HCT116 (cell line): ENCODE measurements around the gene FBN1. TPM values are rescaled to one million over a fixed set of nuclear protein-coding genes. Genes with fewer than 3 reads are reported as not detected.

Source experiments
- ATAC-seq: fragments of 200-7000 bp; cut with Tn5 transposase; 2 replicates; pipeline ENCODE4 v1.9.1; 2020; ENCODE audit warnings: mild to moderate bottlenecking, moderate library complexity
- BruUV-seq: library from RNA; stranded (reverse); fragments of 400-500 nt; replicated peaks from 2 replicates; lab custom pipeline; 2021; lab: Mats Ljungman, UMichigan
- CTCF ChIA-PET: fragments of 300-600 bp; sonication (Branson Sonifier 250); formaldehyde crosslinking; loops from one replicate; lab custom pipeline; 2021; ENCODE audit warnings: antibody characterized with exemption; lab: Charles Lee
- POLR2A ChIA-PET: fragments of 300-600, 350-600 bp; sonication (Branson Sonifier 250); formaldehyde crosslinking; loops from one replicate; lab custom pipeline; 2021; ENCODE audit warnings: antibody characterized with exemption; lab: Charles Lee
- RAD21 ChIA-PET, 2 experiments: fragments of 300-600 bp; sonication (Branson Sonifier 250); formaldehyde crosslinking; loops; one replicate each; lab custom pipeline; 2023; ENCODE audit warnings: low total read pairs in 2 of 2; ENCODE audit not compliant: uncharacterized antibody in 2 of 2, unreplicated experiment in 2 of 2, low non-redundant PET in 1 of 2; lab: Charles Lee
- DNase-seq: peaks from one replicate; pipeline ENCODE4 v3.0.0-alpha.2; 2010; ENCODE audit warnings: low read depth, low spot score
- H2AFZ ChIP-seq: fragments of 200-600 bp; shearing (Covaris generic), sonication (generic); 2 replicates; pipeline ENCODE4 v1.6.1; 2017; ENCODE audit warnings: low read depth, mixed run types, mixed read lengths, antibody characterized with exemption, low read length; ENCODE audit not compliant: poor library complexity, severe bottlenecking
- H3K27ac ChIP-seq: 2 replicates; pipeline ENCODE4 v1.5.1; 2012; ENCODE audit warnings: low read depth, low read length
- H3K27me3 ChIP-seq: fragments of 200-600 bp; sonication (generic); 2 replicates; pipeline ENCODE4 v1.6.1; 2016; ENCODE audit warnings: mixed run types, low read length, mixed read lengths; ENCODE audit not compliant: insufficient read depth
- H3K36me3 ChIP-seq, 2 experiments: fragments of 200-500 bp in 1 of 2; fragments of 200-600 bp in 1 of 2; sonication (Bioruptor generic) in 1 of 2; sonication (generic) in 1 of 2; 2 replicates each; pipeline versions ENCODE4 v1.5.1 to v1.6.1; 2014 to 2016; ENCODE audit warnings: low read length in 2 of 2, inconsistent platforms in 1 of 2, mixed read lengths in 1 of 2, mixed run types in 1 of 2; ENCODE audit not compliant: insufficient read depth in 2 of 2, control insufficient read depth in 1 of 2
- H3K4me1 ChIP-seq, 2 experiments: fragments of 200-600 bp in 1 of 2; sonication (generic) in 1 of 2; 2 replicates each; pipeline versions ENCODE4 v1.5.1 to v1.6.1; 2012 to 2017; ENCODE audit warnings: low read length in 2 of 2, inconsistent platforms in 1 of 2, mild to moderate bottlenecking in 1 of 2, mixed read lengths in 1 of 2, mixed run types in 1 of 2, moderate library complexity in 1 of 2; ENCODE audit not compliant: insufficient read depth in 2 of 2, control insufficient read depth in 1 of 2
- H3K4me2 ChIP-seq: fragments of 200-600 bp; sonication (generic); 2 replicates; pipeline ENCODE4 v1.6.1; 2017; ENCODE audit warnings: mixed run types, low read length, mixed read lengths
- H3K4me3 ChIP-seq, 2 experiments: fragments of 200-600 bp in 1 of 2; sonication (generic) in 1 of 2; replicated peaks in 1 of 2; 2 replicates each; pipeline ENCODE4 v1.5.1; 2011 to 2016; ENCODE audit warnings: low read length in 2 of 2, control low read depth in 1 of 2, low read depth in 1 of 2, mild to moderate bottlenecking in 1 of 2, mixed read lengths in 1 of 2, mixed run types in 1 of 2
- H3K79me2 ChIP-seq: fragments of 200-600 bp; sonication (generic); 2 replicates; pipeline ENCODE4 v1.6.1; 2017; ENCODE audit warnings: mild to moderate bottlenecking, mixed run types, low read length, moderate library complexity, mixed read lengths; ENCODE audit not compliant: insufficient read depth
- H3K9ac ChIP-seq: fragments of 200-600 bp; sonication (generic); 2 replicates; pipeline ENCODE4 v1.6.1; 2016; ENCODE audit warnings: low read length, mixed read lengths
- H3K9me2 ChIP-seq: fragments of 200-600 bp; sonication (generic), shearing (Covaris generic); 2 replicates; pipeline ENCODE4 v1.6.1; 2017; ENCODE audit warnings: mixed run types, mild to moderate bottlenecking, moderate library complexity; ENCODE audit not compliant: insufficient read depth
- H3K9me3 ChIP-seq, 2 experiments: fragments of 200-500 bp in 1 of 2; fragments of 200-600 bp in 1 of 2; sonication (Bioruptor generic) in 1 of 2; sonication (generic) in 1 of 2; 2 replicates each; pipeline ENCODE4 v1.6.1; 2014 to 2017; ENCODE audit warnings: low read length in 2 of 2, mixed read lengths in 2 of 2, inconsistent platforms in 1 of 2, low read depth in 1 of 2, mild to moderate bottlenecking in 1 of 2, mixed run types in 1 of 2, moderate library complexity in 1 of 2; ENCODE audit not compliant: control insufficient read depth in 1 of 2, insufficient read depth in 1 of 2
- H4K20me1 ChIP-seq: fragments of 200-600 bp; sonication (generic), shearing (Covaris generic); 2 replicates; pipeline ENCODE4 v1.6.1; 2017; ENCODE audit warnings: mixed run types, mild to moderate bottlenecking, moderate library complexity; ENCODE audit not compliant: insufficient read depth
- CBX3 ChIP-seq: IDR thresholded peaks from 2 replicates; pipeline ENCODE4 v1.6.1; 2012; ENCODE audit warnings: low read depth
- CEBPB ChIP-seq: IDR thresholded peaks from 2 replicates; pipeline ENCODE4 v1.6.1; 2012; ENCODE audit warnings: low read depth
- CTCF ChIP-seq, 3 experiments: fragments of 200-600 bp in 1 of 3; sonication (generic) in 1 of 3; IDR thresholded peaks in 2 of 3; conservative IDR thresholded peaks in 1 of 3; 2 replicates each; pipeline ENCODE4 v1.5.1; 2012 to 2017; ENCODE audit warnings: low read depth in 2 of 3, low read length in 2 of 3, antibody characterized with exemption in 1 of 3, borderline replicate concordance in 1 of 3, control low read depth in 1 of 3, mild to moderate bottlenecking in 1 of 3, mixed read lengths in 1 of 3, mixed run types in 1 of 3, moderate library complexity in 1 of 3; ENCODE audit not compliant: insufficient read depth in 1 of 3
- ELF1 ChIP-seq: IDR thresholded peaks from 2 replicates; pipeline ENCODE4 v1.6.1; 2012; ENCODE audit warnings: low read depth, borderline replicate concordance
- EZH2 ChIP-seq: fragments of 200-600 bp; sonication (generic); IDR thresholded peaks from 2 replicates; pipeline ENCODE4 v1.6.1; 2017; ENCODE audit warnings: antibody characterized with exemption, mixed run types
- EZH2phosphoT487 ChIP-seq: fragments of 200-600 bp; IDR thresholded peaks from 2 replicates; pipeline ENCODE4 v1.6.1; 2018; ENCODE audit warnings: antibody characterized with exemption, borderline replicate concordance
- POLR2A ChIP-seq: IDR thresholded peaks from 2 replicates; pipeline ENCODE4 v1.7.0; 2011; ENCODE audit warnings: borderline replicate concordance; ENCODE audit not compliant: insufficient read depth, insufficient read length; ENCODE audit errors: extremely low read depth
- POLR2AphosphoS5 ChIP-seq: IDR thresholded peaks from 2 replicates; pipeline ENCODE4 v1.6.1; 2011; ENCODE audit warnings: mild to moderate bottlenecking, low read depth, low read length, moderate library complexity
- SIN3A ChIP-seq: IDR thresholded peaks from 2 replicates; pipeline ENCODE4 v1.6.1; 2012; ENCODE audit warnings: low read depth
- SP1 ChIP-seq: IDR thresholded peaks from 2 replicates; pipeline ENCODE4 v1.6.1; 2012; ENCODE audit warnings: low read depth
- YY1 ChIP-seq: IDR thresholded peaks from 2 replicates; pipeline ENCODE4 v1.6.1; 2011; ENCODE audit warnings: low read length, low read depth, moderate library complexity, mild to moderate bottlenecking; ENCODE audit not compliant: insufficient replicate concordance; ENCODE audit errors: extremely low read depth
- ZFX ChIP-seq: fragments of 450-650 bp; IDR thresholded peaks from 2 replicates; pipeline ENCODE4 v1.6.1; 2017
- intact Hi-C: fragments of 100-400 bp; cut with micrococcal nuclease; formaldehyde crosslinking; loops from 2 replicates; pipeline ENCODE4 v1.10.0; 2022
- total RNA-seq: library from RNA; stranded (reverse); gene quantifications from one replicate; pipeline ENCODE4 v1.2.1, GENCODE V29; 2021; ENCODE audit not compliant: unreplicated experiment
- TF ChIP-seq, protein P1 (sequence below): IDR thresholded peaks from 2 replicates; pipeline ENCODE4 v1.6.1; 2012

Gene FBN1
- total RNA-seq, 1 experiment from 2014 or later, result 1.7 TPM

DNA sequence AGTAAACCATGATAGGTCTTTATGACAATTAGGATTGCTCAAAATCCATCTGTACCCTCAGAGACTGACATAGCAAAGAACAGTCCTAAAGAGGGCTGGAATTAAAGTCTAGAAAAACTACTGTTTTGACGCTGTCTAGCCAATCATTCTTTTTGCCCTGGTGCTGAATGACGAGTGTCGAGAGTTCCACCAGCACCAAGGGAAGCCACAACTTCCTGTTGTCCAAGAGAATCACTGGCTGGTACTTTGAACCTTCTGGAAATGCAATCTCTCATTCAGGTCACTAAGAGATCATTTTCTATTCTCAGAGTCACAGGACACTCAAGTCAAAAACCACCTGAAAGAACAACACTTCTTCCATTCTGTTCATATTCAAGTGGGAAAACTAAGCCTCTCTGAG is 37.7 kb downstream of the FBN1 start:
- no peak overlapping the region for H2AFZ ChIP-seq
- H3K4me2 ChIP-seq, result no peak overlapping the region
- no peak overlapping the region for H3K4me3 ChIP-seq
- BruUV-seq, result no TSS peak
- ChIA-PET CTCF (no interaction called here), POLR2A (no interaction called here), RAD21 (no interaction called here)
- no peak overlapping the region for H3K9ac ChIP-seq
- H3K9me2 ChIP-seq, result no peaks in the 10 kb centered on the region
- no peaks in the 10 kb centered on the region for H3K79me2 ChIP-seq
- H3K27ac ChIP-seq, result no peak overlapping the region
- ATAC-seq, result no peak
- no peaks in the 10 kb centered on the region for H3K36me3 ChIP-seq
- no peaks in the 10 kb centered on the region for H3K4me1 ChIP-seq
- intact Hi-C loops, result no loop called here
- no peak for TF ChIP-seq CEBPB
- TF ChIP-seq YY1, result no peak
- no peak for TF ChIP-seq CTCF (IDR thresholded peaks at IDR 0.05 in 2 of 3, conservative IDR thresholded peaks at IDR 0.05 in 1 of 3; ENCODE audit: borderline replicate concordance in 1 of 3, insufficient read depth in 1 of 3, low read depth in 2 of 3, low read length in 2 of 3)
- TF ChIP-seq EZH2, result no peak
- TF ChIP-seq ZFX, result no peak
- no peak for TF ChIP-seq ELF1
- no peak for TF ChIP-seq CBX3
- TF ChIP-seq SP1, result no peak
- TF ChIP-seq, protein P1, sequence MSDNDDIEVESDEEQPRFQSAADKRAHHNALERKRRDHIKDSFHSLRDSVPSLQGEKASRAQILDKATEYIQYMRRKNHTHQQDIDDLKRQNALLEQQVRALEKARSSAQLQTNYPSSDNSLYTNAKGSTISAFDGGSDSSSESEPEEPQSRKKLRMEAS, result no peak
- TF ChIP-seq SIN3A, result no peak
- TF ChIP-seq EZH2phosphoT487, result no peak
- no peak for TF ChIP-seq POLR2A
- TF ChIP-seq POLR2AphosphoS5, result no peak
- no peaks in the 10 kb centered on the region for H3K9me3 ChIP-seq
- no peaks in the 10 kb centered on the region for H4K20me1 ChIP-seq
- no peak for DNase-seq
- H3K27me3 ChIP-seq, result no peaks in the 10 kb centered on the region
